GM19351 (cell line): ENCODE data around the gene VAV3.
"Not testable (repeated sequence)": the region's sequence is repeated elsewhere in the genome, so short reads cannot be mapped to it uniquely, and the experiment has no call there.

Experiments
- ATAC-seq: cut with Tn5 transposase; IDR thresholded peaks from one replicate; pipeline ENCODE4 v1.9.1; 2021; ENCODE audit warnings: mild to moderate bottlenecking, moderate library complexity; ENCODE audit not compliant: unreplicated experiment

Gene VAV3

GRCh38 chr1:107895403-107896191 lies 69.4 kb downstream of the VAV3 start:
- no peak for ATAC-seq

- no peak for ATAC-seq
Measured at GRCh38 chr1:107894605-107895004, 70.4 kb downstream of the VAV3 start.

- not testable (repeated sequence) for ATAC-seq
Measured at GRCh38 chr1:107893350-107893749, 71.6 kb downstream of the VAV3 start.

GRCh38 chr1:107889524-107889923 lies 75.5 kb downstream of the VAV3 start:
- no peak for ATAC-seq

GRCh38 chr1:107883562-107883961 lies 81.4 kb downstream of the VAV3 start:
- no peak for ATAC-seq

- ATAC-seq: no peak
Measured at GRCh38 chr1:107879927-107880326, 85.1 kb downstream of the VAV3 start.

DNA sequence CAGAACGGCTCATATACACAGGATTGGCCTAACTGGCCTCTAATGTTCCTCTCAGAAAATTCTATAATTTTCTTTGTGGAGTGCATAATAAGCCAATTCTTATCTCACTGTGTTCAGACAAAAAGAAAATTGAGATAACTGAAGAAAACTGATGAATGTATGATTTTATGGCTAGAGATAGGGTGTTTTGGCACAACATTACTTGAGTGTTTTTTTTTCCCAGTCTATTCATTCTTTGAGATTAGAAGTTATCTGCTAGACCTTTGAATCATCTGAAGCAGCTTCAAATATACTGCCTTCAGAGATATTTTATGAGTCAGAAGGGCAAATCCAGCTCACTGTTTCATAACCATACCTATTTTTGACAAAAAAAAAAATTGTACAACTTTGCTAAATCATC lies 85.6 kb downstream of the VAV3 start:
- ATAC-seq: no peak

DNA sequence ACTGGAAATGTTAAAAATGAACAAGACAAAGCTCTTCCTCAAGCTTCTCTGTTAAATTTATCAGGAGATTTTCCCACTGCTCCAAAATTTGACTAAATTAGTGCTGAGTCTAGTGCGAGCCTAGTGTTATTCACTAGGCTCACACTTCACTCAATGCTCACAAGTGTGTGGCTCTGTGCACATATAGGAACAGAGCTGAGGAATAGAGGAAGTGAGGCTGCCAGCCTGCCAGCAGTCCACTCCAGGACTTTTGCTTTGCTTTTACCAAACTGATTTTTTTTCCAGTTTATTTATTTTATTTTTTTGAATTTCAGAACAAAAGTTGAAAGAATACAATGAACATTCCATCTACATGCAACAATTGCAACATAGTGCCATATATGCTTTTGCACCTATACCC lies 87.2 kb downstream of the VAV3 start:
- ATAC-seq: no peak

- ATAC-seq: no peak
Measured at GRCh38 chr1:107877092-107877491, 87.9 kb downstream of the VAV3 start.

DNA sequence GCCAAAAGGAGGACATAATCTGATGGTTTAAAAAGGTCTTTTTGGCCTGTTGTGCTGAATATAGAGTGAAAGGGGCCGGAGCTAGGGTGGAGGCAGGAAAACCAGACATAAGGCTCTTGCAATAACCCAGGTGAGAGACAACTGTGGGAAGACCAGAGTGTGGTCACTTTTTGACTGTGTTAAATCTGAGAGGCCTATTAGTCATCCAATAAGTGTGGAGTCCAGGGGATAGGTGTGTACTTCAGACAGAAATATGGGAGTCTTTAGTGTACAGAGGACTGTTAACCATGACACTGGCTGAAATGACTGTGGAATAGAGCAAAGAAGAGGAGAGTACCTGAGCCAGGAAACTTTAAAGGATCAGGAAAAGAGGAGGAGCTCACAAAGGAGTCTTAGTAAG lies 89.3 kb downstream of the VAV3 start:
- no peak for ATAC-seq

DNA sequence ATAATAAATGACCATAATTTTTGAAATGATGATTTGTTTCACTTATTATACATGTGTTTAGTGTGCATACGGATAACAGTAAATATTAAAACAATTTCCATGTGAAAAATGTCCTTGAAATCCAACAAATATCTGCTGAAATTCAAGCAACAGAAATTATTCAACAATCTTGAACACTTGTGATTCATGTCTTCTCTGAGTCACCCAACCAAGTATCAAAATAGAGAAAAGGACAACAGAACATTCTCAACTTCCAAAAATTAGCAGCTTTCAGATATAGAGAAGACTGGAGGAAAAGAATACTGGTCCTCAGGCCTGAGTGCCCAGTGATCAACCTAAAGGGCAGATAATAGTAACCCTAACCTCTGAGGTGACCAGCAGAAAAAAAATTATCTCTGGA lies 90.8 kb downstream of the VAV3 start:
- no peak for ATAC-seq

GRCh38 chr1:107871687-107872395 lies 93.1 kb downstream of the VAV3 start:
- ATAC-seq: no peak

GRCh38 chr1:107871259-107871658 lies 93.7 kb downstream of the VAV3 start:
- ATAC-seq: no peak

GRCh38 chr1:107870696-107871095 lies 94.3 kb downstream of the VAV3 start:
- ATAC-seq: no peak

- ATAC-seq: no peak
Measured at GRCh38 chr1:107867897-107868296, 97.1 kb downstream of the VAV3 start.

DNA sequence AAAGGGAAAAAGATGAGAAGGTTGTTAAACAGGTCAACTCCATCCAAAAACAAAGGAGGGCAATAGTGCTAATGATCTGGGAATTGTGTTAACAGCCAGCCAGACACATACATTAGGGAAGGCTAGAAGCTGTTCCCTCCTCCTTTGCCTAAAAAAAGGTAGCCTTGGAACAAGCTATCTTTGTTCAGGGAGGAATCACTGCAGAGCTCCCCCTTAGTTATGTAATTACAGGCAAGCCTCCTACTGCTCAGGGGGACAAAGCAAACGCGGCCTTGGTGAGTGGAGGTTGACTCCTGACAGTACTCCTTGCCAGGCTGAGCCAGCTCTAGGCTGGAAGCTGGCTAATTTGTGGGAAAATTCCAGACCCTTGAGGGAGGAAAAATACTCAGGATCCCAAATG lies 97.6 kb downstream of the VAV3 start:
- ATAC-seq: no peak

DNA sequence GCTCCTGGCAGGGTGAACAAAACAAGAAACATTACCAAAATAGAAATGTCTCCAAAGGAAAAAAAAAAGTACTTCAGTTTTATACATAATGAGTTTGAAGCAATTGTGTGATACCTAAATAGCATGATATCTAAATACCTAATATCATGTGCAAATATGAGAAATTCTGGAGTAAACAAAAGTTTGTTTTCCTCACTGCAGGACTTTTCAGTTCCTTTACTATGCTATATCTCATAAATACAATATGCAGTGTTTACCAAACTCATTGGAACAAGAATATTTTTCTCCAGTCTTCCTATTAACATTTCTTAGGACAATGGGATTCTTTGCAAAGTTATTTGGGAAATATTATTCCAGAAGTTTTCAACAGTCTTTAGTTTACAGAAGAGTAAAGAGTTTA lies 98.1 kb downstream of the VAV3 start:
- ATAC-seq: no peak

DNA sequence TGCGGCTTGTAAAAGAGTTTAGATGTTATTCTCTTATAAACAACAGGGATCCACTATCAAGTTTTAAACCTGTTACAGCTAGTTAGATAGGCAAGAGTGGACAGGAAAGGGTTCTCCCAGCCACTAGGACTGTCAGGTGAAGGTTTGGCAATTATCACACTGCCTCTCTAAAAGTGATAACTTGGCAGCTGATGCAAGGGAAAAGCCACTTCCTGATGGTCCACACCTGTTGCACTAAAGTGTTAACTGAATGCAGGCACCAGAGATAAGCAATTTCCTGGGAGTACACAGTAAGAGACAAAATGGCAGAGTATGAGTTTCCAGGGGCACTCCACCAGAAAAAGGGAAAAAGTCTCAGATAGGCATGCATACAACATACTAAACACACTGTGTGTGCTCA lies 99.4 kb downstream of the VAV3 start:
- no peak for ATAC-seq

- ATAC-seq: no peak
Measured at GRCh38 chr1:107863342-107863741, 101.6 kb downstream of the VAV3 start.

DNA sequence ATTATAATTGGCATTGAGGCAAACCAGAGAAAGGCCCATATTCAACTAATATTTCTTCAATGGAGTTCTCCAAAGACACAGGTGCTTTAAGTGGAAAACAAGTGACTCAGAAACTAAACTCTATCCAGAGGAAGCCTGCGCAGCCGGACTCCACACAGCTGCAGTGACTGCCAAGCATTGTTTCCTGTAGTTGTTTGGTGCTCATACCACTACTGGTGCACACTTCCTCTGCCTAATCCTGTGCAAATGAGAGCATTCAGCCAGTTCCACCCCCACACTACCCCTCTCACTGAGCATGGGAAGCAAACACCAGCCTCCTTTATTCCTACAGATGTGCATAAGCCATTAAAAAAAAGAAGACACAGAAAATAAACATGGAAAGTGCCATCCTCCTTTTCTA lies 102.9 kb downstream of the VAV3 start:
- ATAC-seq: peak; percentile 38

DNA sequence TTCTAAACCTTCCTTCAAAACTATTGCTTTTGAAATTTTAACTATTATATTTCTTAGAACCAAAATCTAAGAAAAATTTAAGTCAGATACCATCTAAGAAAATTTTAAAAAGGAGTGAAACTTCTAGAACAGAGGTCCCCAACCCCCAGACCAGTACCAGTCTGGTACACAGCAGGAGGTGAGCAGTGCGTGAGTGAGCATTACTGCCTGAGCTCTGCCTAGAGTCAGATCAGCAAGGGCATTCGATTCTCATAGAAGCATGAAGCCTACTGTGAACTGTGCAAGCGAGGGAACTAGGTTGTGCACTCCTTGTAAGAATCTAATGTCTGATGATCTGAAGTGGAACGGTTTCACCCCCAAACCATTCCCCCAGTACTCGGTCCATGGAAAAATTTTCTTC lies 106.7 kb downstream of the VAV3 start:
- no peak for ATAC-seq

DNA sequence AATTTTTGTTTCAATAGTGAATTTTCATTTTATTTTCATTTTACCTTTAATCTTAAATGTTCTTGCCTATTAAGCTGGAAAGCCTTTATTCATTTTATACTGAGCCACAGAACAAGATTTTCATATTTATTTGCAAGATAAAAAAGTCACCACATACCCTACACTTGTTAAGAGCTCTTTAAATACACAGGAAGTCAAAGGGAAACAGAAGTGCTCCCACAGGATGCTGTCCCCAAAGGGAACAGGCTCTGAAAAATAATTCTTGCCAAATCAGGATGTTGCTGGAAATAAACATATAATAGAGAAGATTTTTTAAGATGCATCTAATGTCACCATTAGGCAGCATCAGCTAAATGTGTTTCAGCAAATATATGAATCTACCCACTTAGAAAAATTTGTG lies 113.6 kb downstream of the VAV3 start:
- ATAC-seq: no peak
